ENCODE data around the gene PERCC1. TPM values are rescaled to one million over a fixed set of nuclear protein-coding genes. Genes with fewer than 3 reads are reported as not detected.

PERCC1 gene
- total RNA-seq, 1 donor from 2014 or later: not detected

DNA sequence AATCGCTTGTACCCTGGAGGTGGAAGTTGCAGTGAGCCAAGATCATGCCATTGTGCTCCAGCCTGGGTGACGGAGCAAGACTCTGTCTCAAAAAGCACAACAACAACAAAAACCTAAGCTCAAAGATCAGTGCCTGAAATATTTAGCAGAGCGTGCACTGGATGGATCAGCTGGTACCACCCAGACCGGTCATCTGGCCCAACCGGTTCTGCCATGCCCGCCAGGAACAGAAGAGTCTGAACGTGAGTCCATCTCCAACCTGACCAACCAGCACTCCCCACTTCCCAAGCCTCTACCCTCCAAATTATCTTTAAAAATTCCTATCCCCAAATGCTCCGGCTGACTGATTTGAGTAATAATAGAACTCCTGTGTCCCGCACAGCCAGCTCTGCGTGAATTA is 8.8 kb upstream of the PERCC1 start:
- no peaks in the 10 kb centered on the region for H3K9me3 Mint-ChIP-seq
- DNase-seq (ENCODE audit: low spot score in 2 of 2, unreplicated experiment in 2 of 2): no peak
- H3K36me3 Mint-ChIP-seq: no peaks in the 10 kb centered on the region
- H3K4me3 Mint-ChIP-seq: peak overlapping the region; percentile 92
- no peaks in the 10 kb centered on the region for H3K27me3 Mint-ChIP-seq (ENCODE audit: low read depth)
- H3K27ac Mint-ChIP-seq: peak overlapping the region; percentile 39
- H3K4me1 Mint-ChIP-seq: peaks cover 8% of the 10 kb centered on the region
- TF ChIP-seq, protein P1, sequence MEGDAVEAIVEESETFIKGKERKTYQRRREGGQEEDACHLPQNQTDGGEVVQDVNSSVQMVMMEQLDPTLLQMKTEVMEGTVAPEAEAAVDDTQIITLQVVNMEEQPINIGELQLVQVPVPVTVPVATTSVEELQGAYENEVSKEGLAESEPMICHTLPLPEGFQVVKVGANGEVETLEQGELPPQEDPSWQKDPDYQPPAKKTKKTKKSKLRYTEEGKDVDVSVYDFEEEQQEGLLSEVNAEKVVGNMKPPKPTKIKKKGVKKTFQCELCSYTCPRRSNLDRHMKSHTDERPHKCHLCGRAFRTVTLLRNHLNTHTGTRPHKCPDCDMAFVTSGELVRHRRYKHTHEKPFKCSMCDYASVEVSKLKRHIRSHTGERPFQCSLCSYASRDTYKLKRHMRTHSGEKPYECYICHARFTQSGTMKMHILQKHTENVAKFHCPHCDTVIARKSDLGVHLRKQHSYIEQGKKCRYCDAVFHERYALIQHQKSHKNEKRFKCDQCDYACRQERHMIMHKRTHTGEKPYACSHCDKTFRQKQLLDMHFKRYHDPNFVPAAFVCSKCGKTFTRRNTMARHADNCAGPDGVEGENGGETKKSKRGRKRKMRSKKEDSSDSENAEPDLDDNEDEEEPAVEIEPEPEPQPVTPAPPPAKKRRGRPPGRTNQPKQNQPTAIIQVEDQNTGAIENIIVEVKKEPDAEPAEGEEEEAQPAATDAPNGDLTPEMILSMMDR (IDR thresholded peaks at IDR 0.05; ENCODE audit: unreplicated experiment): no peak

DNA sequence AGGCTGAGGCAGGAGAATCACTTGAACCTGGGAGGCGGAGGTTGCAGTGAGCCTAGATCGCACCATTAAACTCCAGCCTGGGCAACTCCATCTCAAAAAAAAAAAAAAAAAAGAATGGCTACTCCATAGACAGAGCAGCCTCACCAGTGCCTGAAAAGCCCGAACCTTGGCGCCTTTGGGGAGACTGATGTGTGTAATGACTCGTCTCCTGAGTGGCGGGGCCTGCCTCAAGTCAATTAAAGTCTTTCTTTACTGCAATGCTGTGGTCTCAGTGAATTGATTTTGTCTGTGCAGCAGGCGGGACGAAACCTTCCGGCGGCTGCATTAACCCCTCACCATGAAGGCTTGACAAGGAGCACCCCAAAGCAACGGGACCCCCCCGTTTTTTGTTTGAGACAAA is 6.8 kb upstream of the PERCC1 start:
- Mint-ChIP-seq H3K4me1 (peaks cover 4% of the 10 kb centered on the region), H3K27me3 (ENCODE audit: low read depth) (no peaks in the 10 kb centered on the region), H3K9me3 (no peaks in the 10 kb centered on the region), H3K36me3 (no peaks in the 10 kb centered on the region), H3K27ac (no peak overlapping the region), H3K4me3 (no peak overlapping the region)
- TF ChIP-seq, protein P1 (IDR thresholded peaks at IDR 0.05; ENCODE audit: unreplicated experiment): no peak
- no peak for DNase-seq (ENCODE audit: low spot score in 2 of 2, unreplicated experiment in 2 of 2)

DNA sequence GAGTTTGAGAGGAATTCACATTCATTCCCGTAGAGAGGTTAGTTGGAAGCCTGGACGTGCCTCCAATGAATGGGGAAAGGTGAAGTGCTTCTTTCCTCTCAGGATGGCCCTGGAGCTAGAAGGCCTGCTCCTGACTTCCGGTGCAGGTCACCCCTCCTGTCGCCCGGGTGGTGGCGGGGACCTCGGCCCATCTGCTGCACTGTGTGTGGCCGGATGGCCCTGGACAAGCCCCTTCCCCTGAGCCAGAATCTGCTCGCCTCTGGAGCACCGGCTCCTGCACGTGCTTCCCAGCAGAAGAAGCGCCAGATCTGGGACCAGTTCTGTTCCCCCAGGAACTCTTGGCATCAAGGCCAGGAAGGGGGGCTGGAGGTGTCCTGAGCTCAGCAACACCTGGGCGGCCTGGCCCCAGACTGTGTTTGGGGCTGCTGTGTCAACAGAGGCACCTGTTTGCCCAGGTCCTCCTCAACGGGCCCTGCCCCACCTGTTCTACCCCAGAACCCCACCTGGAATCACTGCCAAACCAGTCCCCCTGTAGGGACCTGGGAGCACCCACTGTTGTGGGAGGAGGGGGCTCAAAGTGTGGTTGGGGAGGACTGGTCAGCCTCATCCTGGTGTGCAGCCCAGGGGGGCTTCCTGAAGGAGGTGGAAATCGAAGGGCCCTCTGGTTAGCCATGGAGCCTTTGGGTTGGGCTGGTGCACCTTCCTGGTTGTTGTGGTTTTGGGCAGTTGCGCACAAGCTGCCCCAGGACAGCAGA is 5.1 kb upstream of the PERCC1 start:
- TF ChIP-seq, protein P1 (IDR thresholded peaks at IDR 0.05; ENCODE audit: unreplicated experiment): no peak
- Mint-ChIP-seq H3K9me3 (no peaks in the 10 kb centered on the region), H3K4me3 (no peak overlapping the region), H3K27ac (no peak overlapping the region), H3K4me1 (peaks cover under 1% of the 10 kb centered on the region), H3K36me3 (no peaks in the 10 kb centered on the region), H3K27me3 (ENCODE audit: low read depth) (no peaks in the 10 kb centered on the region)
- DNase-seq (ENCODE audit: low spot score in 2 of 2, unreplicated experiment in 2 of 2): no peak

DNA sequence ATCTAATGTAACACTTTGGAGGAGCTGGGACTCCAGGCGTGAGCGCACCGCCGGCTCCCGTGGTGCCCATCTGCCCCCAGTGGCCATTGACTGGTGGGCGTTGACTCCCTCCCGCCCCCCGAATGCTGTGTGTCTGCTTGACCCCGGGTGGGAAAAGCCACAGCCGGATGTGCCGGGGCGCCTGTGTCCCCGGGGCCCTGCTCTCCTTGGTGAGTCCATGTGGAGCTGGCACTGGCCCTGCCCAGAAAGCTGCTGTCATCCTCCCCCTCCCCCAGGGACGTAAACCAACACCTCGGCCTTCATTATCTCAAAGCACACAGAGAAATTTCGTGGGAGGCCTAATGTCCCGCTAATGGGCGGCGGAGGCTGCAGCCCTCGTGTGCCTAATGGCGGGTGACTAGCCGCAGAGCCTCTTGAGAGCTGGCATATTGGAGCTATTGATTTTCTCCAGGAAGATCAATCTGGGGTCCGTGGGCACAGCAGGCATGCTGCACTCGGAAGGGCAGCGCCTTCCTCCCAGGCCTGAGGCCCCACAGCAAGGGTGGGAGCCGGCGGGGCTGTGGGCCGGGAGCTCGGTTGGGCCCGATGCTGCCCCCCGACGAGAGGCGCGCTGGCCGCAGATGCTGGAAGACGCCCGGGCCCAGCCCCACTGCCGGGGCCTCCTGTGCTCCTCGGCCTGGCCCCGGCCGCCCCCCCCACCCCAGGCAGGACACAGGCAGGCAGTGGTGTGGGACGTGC is 4.0 kb upstream of the PERCC1 start:
- Mint-ChIP-seq H3K9me3 (no peaks in the 10 kb centered on the region), H3K4me1 (no peaks in the 10 kb centered on the region), H3K4me3 (no peak overlapping the region), H3K36me3 (no peaks in the 10 kb centered on the region), H3K27ac (no peak overlapping the region), H3K27me3 (ENCODE audit: low read depth) (no peaks in the 10 kb centered on the region)
- TF ChIP-seq, protein P1 (IDR thresholded peaks at IDR 0.05; ENCODE audit: unreplicated experiment): no peak
- no peak for DNase-seq (ENCODE audit: low spot score in 2 of 2, unreplicated experiment in 2 of 2)

DNA sequence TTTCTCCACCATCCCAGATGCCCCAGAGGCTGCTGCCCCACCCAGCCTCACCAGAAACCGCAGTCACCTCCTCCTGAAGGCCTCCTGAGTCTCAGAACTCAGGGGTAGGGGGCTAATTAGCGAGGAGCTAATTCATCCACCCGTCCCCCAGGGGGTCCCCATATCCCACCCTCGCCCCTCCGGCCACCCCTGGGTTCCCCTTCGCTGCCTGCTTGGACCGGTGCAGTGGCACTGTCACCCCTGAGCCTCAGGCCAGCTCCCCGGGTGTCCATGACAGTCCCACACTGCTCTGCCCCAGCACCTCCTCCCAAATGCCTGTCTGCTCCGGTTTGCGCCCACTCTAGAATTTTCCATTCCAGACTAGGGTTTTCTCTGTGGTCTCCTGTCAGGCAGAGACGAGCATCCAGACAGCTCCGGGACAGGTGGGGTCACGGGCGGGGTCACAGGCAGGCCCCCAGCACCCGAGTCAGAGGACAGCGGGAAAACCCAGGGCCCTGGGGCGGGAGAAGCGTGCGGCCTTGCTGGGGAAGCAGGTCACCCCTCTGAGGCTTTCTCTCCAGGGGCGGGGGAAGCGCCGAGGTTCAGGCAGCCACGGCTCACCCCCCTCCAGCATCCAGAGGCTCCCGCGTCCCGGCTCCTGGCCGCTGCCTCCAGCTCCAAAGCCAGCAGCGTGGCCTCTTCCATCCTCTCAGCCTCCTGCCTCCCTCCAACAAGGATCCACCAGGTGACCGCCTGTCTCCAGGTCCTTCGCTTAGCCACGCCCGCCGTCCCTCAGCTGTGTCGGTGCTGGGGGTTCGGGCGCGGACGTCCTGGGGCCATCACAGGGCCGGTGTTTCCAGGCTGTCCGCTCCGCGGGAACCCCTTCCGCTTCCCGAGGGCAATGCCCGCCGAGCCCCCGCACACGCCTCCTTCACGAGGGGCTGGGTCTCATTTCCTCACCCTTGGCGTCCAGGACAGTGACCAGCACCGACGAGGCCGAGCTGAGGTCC is 3.1 kb upstream of the PERCC1 start:
- TF ChIP-seq, protein P1 (IDR thresholded peaks at IDR 0.05; ENCODE audit: unreplicated experiment): no peak
- DNase-seq (ENCODE audit: low spot score in 2 of 2, unreplicated experiment in 2 of 2): no peak
- Mint-ChIP-seq H3K9me3 (no peaks in the 10 kb centered on the region), H3K27me3 (ENCODE audit: low read depth) (no peaks in the 10 kb centered on the region), H3K4me1 (no peaks in the 10 kb centered on the region), H3K27ac (no peak overlapping the region), H3K36me3 (no peaks in the 10 kb centered on the region), H3K4me3 (no peak overlapping the region)
